ENCODE data around the gene IGSF3.

IGSF3 gene

GRCh38 chr1:116531917-116532316 is 135.6 kb downstream of the IGSF3 start:
- no peak for DNase-seq

GRCh38 chr1:116529681-116530080 is 137.9 kb downstream of the IGSF3 start:
- DNase-seq = no peak

- no peak for DNase-seq
Observed at GRCh38 chr1:116529199-116529631, 138.3 kb downstream of the IGSF3 start.

- no peak for DNase-seq
Observed at GRCh38 chr1:116528329-116529083, 139.0 kb downstream of the IGSF3 start.

- no peak for DNase-seq
Observed at GRCh38 chr1:116525440-116525839, 142.1 kb downstream of the IGSF3 start.
